Measurements from ENCODE around the gene CMIP.

Gene CMIP

GRCh38 chr16:81444448-81445121 lies at the start of gene CMIP:
TSS of gene CMIP (plus strand) at chr16:81444808.
- TF ChIP-seq GATA2 (IDR thresholded peaks at IDR 0.05; ENCODE audit: low read depth, low read length) = no peak
- TF ChIP-seq GATA3 (IDR thresholded peaks at IDR 0.05; ENCODE audit: low read depth, low read length) = no peak

GRCh38 chr16:81394966-81395655 lies 49.5 kb upstream of the CMIP start:
- no peak for TF ChIP-seq GATA3 (IDR thresholded peaks at IDR 0.05; ENCODE audit: low read depth, low read length)
- TF ChIP-seq GATA2 (IDR thresholded peaks at IDR 0.05; ENCODE audit: low read depth, low read length) = no peak

GRCh38 chr16:81397058-81397878 lies 47.3 kb upstream of the CMIP start:
- TF ChIP-seq GATA2 (IDR thresholded peaks at IDR 0.05; ENCODE audit: low read depth, low read length) = no peak
- TF ChIP-seq GATA3 (IDR thresholded peaks at IDR 0.05; ENCODE audit: low read depth, low read length) = no peak

- TF ChIP-seq GATA3 (IDR thresholded peaks at IDR 0.05; ENCODE audit: low read depth, low read length) (no peak), GATA2 (IDR thresholded peaks at IDR 0.05; ENCODE audit: low read depth, low read length) (no peak)
Measured at GRCh38 chr16:81397879-81398520, 46.6 kb upstream of the CMIP start.

GRCh38 chr16:81399909-81400308 lies 44.7 kb upstream of the CMIP start:
- TF ChIP-seq GATA3 (IDR thresholded peaks at IDR 0.05; ENCODE audit: low read depth, low read length) (no peak), GATA2 (IDR thresholded peaks at IDR 0.05; ENCODE audit: low read depth, low read length) (no peak)

GRCh38 chr16:81401035-81401950 lies 43.3 kb upstream of the CMIP start:
- TF ChIP-seq GATA3 (IDR thresholded peaks at IDR 0.05; ENCODE audit: low read depth, low read length) = no peak

GRCh38 chr16:81403208-81403600 lies 41.4 kb upstream of the CMIP start:
- TF ChIP-seq GATA2 (IDR thresholded peaks at IDR 0.05; ENCODE audit: low read depth, low read length) (no peak), GATA3 (IDR thresholded peaks at IDR 0.05; ENCODE audit: low read depth, low read length) (no peak)

GRCh38 chr16:81403601-81404391 lies 40.8 kb upstream of the CMIP start:
- TF ChIP-seq GATA2 (IDR thresholded peaks at IDR 0.05; ENCODE audit: low read depth, low read length) = no peak
- no peak for TF ChIP-seq GATA3 (IDR thresholded peaks at IDR 0.05; ENCODE audit: low read depth, low read length)

GRCh38 chr16:81405702-81406113 lies 38.9 kb upstream of the CMIP start:
- TF ChIP-seq GATA2 (IDR thresholded peaks at IDR 0.05; ENCODE audit: low read depth, low read length) (no peak), GATA3 (IDR thresholded peaks at IDR 0.05; ENCODE audit: low read depth, low read length) (no peak)

- no peak for TF ChIP-seq GATA3 (IDR thresholded peaks at IDR 0.05; ENCODE audit: low read depth, low read length)
- no peak for TF ChIP-seq GATA2 (IDR thresholded peaks at IDR 0.05; ENCODE audit: low read depth, low read length)
Measured at GRCh38 chr16:81408409-81408950, 36.1 kb upstream of the CMIP start.

- TF ChIP-seq GATA2 (IDR thresholded peaks at IDR 0.05; ENCODE audit: low read depth, low read length) (no peak), GATA3 (IDR thresholded peaks at IDR 0.05; ENCODE audit: low read depth, low read length) (no peak)
Measured at GRCh38 chr16:81409016-81409556, 35.5 kb upstream of the CMIP start.

Measured in SH-SY5Y (cell line).